ENCODE measurements around the gene WDR93.

GRCh38 chr15:89656116-89656815, 34.3 kb upstream of the WDR93 start:
- TF ChIP-seq, protein P1, sequence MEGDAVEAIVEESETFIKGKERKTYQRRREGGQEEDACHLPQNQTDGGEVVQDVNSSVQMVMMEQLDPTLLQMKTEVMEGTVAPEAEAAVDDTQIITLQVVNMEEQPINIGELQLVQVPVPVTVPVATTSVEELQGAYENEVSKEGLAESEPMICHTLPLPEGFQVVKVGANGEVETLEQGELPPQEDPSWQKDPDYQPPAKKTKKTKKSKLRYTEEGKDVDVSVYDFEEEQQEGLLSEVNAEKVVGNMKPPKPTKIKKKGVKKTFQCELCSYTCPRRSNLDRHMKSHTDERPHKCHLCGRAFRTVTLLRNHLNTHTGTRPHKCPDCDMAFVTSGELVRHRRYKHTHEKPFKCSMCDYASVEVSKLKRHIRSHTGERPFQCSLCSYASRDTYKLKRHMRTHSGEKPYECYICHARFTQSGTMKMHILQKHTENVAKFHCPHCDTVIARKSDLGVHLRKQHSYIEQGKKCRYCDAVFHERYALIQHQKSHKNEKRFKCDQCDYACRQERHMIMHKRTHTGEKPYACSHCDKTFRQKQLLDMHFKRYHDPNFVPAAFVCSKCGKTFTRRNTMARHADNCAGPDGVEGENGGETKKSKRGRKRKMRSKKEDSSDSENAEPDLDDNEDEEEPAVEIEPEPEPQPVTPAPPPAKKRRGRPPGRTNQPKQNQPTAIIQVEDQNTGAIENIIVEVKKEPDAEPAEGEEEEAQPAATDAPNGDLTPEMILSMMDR (IDR thresholded peaks at IDR 0.05) = no peak
- TF ChIP-seq, protein P2, sequence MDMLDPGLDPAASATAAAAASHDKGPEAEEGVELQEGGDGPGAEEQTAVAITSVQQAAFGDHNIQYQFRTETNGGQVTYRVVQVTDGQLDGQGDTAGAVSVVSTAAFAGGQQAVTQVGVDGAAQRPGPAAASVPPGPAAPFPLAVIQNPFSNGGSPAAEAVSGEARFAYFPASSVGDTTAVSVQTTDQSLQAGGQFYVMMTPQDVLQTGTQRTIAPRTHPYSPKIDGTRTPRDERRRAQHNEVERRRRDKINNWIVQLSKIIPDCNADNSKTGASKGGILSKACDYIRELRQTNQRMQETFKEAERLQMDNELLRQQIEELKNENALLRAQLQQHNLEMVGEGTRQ (CRISPR knock-in tag; IDR thresholded peaks at IDR 0.05) = no peak
- TF ChIP-seq TEAD4 (CRISPR knock-in tag; IDR thresholded peaks at IDR 0.05) = no peak
- TF ChIP-seq ESRRA (CRISPR knock-in tag; IDR thresholded peaks at IDR 0.05; ENCODE audit: borderline replicate concordance) = no peak
- TF ChIP-seq, protein P3, sequence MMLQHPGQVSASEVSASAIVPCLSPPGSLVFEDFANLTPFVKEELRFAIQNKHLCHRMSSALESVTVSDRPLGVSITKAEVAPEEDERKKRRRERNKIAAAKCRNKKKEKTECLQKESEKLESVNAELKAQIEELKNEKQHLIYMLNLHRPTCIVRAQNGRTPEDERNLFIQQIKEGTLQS (CRISPR knock-in tag; conservative IDR thresholded peaks at IDR 0.05) = no peak
- TF ChIP-seq HMGXB4 (CRISPR knock-in tag; IDR thresholded peaks at IDR 0.05) = no peak
- no peak for TF ChIP-seq ELF4 (CRISPR knock-in tag; IDR thresholded peaks at IDR 0.05; ENCODE audit: low read depth)
- TF ChIP-seq ZNF396 (CRISPR knock-in tag; IDR thresholded peaks at IDR 0.05; ENCODE audit: borderline replicate concordance) = no peak
- TF ChIP-seq, protein P4, sequence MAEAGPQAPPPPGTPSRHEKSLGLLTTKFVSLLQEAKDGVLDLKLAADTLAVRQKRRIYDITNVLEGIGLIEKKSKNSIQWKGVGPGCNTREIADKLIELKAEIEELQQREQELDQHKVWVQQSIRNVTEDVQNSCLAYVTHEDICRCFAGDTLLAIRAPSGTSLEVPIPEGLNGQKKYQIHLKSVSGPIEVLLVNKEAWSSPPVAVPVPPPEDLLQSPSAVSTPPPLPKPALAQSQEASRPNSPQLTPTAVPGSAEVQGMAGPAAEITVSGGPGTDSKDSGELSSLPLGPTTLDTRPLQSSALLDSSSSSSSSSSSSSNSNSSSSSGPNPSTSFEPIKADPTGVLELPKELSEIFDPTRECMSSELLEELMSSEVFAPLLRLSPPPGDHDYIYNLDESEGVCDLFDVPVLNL (CRISPR knock-in tag; IDR thresholded peaks at IDR 0.05; ENCODE audit: borderline replicate concordance, low read depth) = no peak

Measured in WTC11 (cell line).